Fibroblast of skin of right quadriceps (primary cell): ENCODE measurements around the gene ZKSCAN5.
"Not testable (repeated sequence)": the region's sequence is repeated elsewhere in the genome, so short reads cannot be mapped to it uniquely, and the experiment has no call there.

ENCODE experiments used
- DNase-seq: peaks from one replicate; pipeline ENCODE4 v3.0.0-alpha.2; 2013

The ZKSCAN5 gene

DNA sequence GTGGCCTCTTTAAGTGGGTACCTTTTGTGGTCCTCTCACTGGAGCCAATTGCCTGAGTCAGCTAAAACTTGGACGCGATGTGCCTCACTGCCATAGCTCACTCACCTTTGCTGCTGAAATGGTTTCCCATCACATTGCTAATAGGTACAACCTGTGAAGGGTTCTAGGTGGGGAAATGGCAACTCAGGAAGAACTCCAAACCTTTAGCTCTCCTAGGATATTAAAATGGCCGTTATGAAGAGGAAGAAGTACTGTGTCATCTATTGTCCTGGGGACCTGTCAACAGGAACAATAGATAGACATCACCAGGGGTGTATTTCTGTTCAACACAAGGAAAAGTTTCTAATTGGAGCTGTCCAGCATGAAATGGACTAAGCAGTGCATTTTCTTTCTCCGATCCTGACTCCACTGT, 52.7 kb downstream of the ZKSCAN5 start:
- no peak for DNase-seq

DNA sequence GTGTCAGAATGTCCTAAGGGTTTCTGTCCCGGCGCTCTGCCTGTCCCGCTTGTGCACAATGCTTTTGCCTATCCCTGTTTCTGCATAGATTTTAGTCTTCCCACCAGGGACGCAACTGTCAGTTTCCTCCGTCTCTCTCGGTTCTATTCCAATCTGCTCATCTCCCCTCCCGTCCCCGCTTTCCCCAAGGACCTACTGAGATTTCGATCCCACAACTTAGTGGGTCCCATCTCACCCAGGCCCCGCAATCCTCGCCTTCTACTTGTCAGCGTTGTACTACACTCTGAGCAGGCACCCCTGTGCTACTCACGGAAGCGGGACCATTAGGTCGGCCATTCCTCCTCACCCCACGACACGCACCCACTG, 53.5 kb downstream of the ZKSCAN5 start:
- no peak for DNase-seq

DNA sequence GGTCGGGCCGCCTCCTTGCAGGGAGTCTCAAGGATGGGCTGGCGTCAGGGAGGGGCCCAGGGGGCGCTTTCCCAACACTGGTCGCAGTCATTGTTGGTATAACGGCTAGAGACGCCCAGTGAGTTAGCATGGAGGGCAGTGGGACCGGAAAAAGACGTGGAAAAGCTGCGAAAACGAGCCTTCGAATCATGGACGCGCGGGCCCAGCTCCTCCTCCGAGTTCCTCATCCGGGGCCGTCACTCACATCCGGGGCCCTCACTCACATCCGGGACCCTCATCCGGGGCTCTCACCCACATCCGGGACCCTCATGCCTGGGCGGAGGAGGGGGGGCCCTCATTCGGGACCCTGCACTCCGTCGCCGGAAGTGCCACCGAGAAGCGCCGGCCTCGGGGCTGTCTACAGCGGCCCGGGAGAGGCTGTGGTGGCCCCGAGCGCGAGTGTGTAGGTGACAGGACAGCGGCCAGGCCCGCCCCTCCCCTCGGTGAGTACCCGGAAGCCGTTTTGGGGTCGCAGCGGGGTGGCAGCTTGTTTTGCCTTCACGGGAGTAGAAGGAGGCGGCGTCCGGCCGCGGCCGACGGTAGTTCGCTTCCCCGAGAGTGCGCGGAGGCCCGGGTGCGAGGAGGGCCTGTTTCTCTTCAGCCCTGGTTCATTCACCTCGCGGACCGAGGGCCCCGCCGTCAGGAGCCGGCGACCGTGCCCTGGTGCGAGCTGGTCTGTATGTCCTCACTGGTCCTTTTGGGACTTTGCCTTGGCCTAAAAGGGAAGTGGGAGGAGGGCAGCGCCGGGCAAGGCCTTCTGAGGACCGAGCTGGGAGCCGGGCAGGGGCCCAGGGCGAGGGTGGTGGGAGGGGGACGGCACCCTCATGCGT, 54.1 kb downstream of the ZKSCAN5 start, which contains the start of gene ZNF655:
ZNF655 (plus strand) TSS at position 337 of the 869 bp plus-strand sequence. CDS start 1,918 bp downstream, outside the sequence.
- DNase-seq, result peak; percentile 93

DNA sequence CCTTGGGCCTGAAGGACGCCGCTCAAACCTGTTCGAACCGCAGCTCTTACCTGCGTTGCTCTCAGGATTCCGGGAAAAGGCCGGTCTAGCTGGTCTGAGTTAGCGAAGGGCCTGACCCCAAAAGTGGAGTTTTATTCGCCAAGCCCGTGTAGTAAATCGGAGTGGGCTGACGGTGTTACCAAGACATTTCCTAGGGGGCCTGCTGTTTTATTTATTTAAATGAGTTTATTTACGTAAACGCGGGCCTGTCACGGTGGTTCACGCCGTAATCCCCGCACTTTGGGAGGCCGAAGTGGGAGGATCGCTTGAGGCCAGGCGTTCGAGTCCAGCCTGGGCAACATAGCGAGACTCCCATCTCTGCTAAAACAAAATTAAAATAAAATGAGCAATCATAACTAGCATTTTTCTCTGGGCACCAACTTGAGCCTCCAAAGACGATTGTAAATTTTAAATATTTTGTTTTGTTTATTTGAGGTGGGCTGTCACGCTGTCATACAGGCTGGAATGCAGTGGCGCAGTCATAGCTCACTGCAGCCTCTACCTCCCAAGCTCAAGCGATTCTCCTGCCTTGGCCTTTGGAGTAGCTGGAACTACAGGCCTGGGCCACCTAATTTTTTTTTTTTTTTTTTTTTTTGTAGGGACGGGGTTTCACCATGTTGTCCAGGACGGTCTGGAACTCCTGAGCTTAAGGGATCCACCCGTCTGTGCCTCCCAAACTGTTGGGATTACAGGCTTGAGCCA, 54.9 kb downstream of the ZKSCAN5 start:
- peak; percentile 31 for DNase-seq

DNA sequence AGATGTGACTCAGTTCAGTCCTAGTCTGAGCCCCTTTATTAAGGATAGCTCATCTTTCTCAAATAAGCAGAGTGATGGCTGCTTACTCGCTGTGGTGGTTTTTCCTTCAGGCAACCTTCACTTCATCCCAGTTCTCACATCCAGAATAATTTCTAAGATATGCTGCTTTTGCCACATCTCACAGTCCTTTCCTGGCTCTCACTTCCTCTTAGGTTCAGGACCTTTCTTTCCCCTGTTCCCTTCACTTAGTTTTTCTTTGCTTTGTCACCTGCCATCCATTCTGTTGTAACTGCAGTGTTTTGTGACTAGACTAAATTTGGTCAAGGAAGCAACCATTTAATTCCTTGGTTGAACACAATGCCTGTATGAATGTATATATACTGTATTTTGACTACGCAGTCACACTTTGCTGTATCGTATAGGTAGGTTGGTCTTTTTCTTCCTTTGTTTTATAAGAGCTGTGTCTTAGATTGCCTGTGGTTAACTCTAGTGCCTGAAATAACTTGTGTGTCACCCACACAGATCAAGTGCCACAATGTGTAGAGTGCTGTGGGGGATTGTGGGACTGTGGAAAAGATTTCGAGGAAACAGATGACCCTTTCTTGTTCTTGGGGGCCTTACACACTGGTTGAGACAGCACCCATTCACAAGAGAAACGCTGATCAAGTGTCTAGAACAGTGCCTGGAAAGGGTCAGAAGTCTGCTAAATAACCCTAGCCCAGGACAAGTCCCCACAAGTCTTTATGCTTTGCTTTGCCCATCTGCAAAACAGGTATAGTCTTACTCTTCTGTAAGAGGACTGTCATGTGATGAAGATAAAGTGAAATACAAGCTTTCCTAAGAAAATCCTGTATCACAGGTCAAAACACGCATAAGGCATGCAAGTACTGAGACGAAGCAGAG, 56.6 kb downstream of the ZKSCAN5 start:
- no peak for DNase-seq

DNA sequence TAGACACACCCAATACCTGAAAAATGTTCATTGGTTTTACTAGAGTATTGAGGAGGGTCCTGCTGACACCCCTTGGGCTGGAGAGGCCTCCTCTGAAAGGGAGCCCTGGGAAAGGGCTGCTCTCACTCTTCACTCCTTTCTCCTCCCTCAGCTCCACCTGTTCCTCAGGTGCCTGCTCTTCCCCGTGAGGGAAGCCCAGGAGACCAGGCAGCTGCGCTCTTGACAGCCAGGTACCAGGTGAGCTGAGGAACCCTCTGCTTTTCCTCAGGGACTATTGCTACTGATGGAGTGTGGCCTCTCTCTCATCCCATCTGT, 57.2 kb downstream of the ZKSCAN5 start:
- no peak for DNase-seq

DNA sequence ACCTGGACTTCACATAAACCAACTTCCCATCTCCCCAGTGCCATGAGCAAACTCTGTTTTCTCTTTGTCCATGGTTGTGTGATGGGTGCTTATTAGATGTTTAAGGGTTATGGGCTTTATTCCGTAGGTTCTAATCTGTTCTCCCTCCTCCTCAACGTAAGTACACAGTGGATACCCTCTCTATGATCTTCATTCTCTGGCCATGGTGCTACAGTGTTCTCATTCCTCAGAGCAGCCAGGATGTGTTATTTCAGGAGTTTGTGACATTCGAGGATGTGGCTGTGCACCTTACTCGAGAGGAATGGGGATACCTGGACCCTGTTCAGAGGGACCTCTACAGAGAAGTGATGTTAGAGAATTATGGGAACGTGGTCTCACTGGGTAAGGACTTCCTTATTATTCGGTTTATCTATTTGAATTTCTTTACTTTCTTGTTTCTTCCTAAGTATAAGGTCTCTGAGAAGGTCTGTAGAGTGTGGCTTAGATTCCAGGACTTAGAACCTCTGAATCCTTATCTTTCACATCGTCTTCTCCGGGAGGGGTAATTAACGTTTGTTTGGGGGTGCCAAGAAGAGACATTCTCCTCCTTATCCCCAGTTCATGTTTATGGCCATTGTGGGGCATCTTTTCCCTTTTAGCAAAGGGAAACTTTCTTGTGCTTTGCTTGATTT, 57.8 kb downstream of the ZKSCAN5 start:
- DNase-seq, result no peak

DNA sequence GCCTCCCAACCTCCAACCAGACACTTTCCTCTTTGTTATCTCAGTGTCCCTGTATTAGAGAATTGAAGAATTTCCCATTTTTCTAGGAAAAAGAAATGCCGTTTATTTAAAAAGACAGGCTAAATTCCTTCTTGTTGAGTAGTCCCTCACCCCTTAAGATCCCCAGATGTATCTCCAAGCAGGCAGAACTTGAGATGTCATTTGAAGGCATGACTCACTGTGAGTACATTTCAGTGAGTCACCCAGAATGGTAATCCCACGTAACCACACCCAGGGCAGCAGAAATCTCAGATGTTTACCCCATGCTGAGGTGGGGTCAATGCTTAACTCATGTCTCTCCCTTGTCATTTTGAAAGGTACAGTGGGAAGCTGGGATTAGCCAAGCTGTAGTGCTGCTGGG, 58.4 kb downstream of the ZKSCAN5 start:
- peak; percentile 99 for DNase-seq

DNA sequence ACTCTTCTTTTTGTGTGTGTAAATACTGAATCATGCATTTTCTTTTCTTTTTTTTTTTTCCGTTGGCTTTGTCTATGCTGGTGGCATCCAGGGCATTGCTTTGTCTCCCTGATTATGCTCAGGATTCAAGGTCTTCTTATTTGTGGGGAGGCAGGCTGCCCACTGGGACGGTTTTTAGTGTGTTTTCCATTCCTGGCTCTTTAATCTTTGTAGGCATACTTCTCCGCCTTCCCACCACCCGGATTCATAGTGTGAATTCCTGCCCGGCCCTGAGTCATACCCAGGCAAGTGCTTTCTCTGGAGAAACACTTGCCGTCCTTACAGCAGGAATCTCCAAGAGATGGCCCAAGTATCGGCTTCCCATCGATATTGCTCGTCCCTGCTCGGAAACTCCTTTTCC, 59.2 kb downstream of the ZKSCAN5 start:
- peak; percentile 73 for DNase-seq

DNA sequence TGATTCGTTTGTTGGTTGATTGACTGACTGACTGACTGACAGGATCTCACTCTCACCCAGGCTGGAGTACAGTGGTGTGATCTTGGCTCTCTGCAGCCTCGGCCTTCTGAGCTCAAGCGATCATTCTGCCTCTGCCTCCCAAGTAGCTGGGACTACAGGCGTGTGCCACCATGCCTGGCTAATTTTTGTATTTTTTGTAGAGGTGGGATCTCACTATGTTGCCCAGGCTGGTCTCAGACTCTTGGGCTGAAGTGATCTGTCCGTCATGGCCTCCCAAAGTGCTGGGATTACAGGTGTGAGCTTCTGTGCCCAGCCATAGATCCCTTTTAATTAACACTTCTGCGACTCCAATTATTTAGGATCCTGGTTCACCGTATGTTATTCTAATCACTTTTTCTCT, 64.3 kb downstream of the ZKSCAN5 start:
- not testable (repeated sequence) for DNase-seq

DNA sequence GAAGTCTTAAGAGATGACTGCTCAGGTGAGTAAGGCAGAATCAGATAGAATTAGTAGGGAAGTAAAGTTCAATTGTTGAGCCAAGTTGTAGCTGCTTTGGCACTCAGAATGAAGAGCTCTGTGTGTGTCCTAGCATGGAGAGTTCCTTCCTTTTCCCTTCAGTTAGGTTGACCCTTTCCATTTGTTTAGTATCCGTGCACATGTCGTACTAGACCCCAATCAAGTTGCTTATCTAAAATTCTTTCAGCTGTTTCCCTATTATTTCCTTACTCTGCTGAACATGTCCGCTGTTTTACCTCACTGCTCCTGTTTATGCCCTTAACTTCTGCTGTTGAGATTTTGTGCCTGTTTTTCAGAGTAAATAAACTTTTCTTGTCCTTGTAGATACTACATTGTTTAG, 67.3 kb downstream of the ZKSCAN5 start:
- no peak for DNase-seq

DNA sequence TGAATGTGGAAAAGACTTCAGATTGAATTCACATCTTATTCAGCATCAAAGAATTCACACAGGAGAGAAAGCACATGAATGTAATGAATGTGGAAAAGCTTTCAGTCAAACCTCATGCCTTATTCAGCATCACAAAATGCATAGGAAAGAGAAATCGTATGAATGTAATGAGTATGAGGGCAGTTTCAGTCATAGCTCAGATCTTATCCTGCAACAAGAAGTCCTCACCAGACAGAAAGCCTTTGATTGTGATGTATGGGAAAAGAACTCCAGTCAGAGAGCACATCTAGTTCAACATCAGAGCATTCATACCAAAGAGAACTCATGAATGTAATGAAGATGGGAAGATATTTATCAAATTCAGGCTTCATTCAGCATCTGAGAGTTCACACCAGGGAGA, 68.8 kb downstream of the ZKSCAN5 start:
- no peak for DNase-seq

DNA sequence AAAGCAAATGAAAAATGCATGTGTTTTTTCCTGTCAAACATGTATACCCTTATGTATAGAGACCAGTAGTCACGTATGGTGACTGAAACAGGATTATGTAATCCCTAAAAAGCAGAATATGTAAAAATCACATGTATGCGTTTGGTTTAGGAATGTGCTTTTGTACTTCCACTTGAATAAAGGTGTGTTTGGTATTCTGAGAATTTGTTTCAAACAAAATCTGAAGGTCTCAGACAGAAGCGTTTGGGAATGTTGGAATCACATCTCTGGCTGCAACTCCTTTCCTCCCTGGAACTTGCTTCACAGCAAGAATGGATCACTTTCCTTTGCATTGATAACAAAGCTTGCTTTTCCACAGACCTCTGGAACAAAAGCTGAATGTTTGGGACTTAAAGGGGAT, 71.8 kb downstream of the ZKSCAN5 start:
- no peak for DNase-seq

DNA sequence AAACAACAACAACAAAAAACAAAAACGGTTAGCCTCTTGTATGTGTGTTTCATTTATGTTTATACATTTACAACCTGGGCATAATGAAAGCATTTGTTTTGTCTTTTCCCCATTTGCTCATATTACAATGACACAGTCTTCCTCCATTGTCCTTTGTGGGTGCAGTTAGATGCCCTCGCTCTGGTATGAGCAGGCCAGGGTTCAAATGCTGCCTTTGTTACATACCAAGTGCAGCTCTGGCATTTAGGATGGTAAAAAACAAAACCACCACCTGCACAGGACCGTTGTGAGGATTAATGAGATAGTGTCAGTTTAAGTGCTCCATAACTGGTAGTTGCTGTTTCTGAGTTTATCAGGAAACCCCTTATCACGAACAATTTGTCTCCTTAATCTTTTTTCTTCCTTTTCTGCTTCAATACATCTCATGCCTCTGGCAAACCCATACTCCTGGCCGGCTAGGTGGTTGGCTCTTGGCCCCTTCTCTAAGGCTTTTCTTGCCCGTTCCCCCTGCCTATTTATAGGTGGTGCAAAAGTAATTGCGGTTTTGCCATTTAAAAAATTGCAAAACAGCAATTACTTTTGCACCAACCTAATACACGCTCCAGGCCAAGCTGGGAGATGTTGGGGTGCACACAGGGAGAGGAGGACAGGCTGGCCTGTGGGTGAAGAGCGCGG, 75.0 kb downstream of the ZKSCAN5 start:
- DNase-seq, result no peak

DNA sequence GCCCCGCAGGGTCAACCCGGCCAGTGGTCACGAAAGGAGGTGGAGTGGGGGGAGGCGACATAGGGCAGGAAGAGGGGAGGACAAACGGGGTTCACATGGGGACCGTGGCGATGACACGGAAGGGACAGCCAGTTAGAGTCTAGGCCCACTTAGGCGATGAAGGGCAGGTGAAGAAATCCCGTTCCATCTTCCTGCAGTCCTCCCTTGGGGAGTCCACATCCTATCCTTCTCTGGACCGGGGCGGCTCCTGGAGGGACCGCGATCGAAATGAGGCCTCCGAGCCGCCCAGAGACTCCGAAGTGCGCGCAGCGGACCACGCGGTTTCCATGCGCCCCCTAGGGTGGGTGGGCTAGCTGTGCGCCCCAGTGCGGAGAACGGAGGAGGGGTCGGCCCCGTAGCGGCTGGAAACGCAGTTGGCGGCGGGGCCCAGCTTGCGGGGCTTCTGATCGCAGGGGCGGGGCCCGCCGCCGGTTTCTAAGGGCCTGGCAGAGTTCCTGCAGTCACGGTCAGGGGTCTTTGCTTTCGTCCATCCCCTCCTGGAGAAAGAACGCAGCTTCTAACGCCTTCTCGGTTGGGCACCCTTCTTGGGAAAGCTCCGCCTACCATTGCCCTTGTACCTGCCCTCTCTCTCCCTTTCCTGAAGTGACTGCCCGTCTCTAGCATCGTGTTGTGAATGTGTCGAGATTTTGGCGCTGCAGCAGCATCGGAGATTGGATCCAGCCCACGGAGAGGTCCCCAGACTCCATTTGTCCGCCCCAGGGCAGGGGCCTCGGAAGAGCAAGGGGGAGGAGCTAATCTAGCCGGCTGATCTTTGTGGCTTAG, 75.7 kb downstream of the ZKSCAN5 start:
- peak; percentile 49 for DNase-seq

DNA sequence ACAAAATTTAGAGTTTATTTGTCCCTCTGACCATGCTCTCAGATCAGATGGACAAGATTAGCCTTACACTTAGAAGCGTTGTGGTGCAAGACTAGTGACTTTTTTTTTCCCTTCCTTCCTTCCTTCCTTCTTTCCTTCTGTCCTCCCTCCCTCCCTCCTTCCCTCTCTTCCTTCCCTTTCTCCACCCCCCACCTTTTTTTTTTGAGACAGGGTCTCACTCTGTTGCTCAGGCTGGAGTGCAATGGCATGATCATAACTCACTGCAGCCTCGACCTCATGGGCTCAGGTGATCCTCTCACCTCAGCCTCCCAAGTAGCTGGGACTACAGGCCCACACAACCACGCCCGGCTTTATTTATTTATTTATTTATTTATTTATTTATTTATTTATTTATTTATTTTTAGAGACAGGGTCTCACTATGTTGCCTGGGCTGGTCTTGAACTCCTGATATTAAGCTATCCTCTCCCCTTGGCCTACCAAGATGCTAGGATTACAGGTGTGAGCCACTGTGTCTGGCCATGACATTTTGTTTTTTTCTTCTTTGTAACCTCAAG, 76.4 kb downstream of the ZKSCAN5 start:
- DNase-seq, result not testable (repeated sequence)
